IPS DF 4.7 (cell line): Measurements from ENCODE around the gene CCNC.
"Not testable (repeated sequence)": the region's sequence is repeated elsewhere in the genome, so short reads cannot be mapped to it uniquely, and the experiment has no call there.

Experiments used
- DNase-seq: peaks from one replicate; pipeline ENCODE4 v3.0.0-alpha.2; 2013; ENCODE audit warnings: low spot score; ENCODE audit errors: extremely low read depth

The CCNC gene

DNA sequence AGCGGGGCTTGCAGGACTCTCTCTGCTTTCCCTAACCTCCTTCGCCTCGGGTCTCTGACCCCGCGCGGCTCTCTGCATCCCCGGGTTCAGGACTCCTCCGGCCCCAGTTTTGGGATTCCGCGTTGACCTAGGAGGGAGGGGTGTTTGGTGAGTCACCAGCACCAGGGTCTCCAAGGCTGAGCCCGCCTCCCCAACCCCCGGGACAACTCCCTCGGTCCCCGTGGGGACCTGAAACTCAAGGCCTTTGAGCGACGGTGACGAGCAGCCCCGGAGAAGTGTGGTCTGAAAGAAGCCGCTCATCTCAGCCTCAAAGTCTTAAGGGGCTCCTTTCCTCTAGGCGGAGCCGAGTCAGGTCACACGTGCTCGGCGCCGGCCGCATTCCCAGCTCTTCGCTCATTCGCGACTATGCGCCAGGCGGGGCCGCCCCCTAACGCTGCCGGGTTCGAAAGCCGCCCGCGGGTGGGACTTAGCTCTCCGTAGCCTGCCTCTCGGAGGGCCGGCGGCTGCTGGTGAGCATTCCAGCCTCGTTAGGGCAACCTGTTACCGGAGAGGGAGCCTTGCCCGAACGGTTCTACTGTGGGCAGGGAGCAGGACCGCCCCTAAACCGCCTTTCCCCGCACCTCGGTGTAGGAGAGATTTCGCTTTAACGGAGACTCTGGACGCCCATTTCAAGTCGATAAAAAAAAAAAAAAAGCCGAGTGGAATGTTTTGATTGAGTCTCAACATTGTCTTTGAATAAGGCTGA is 35.1 kb upstream of the CCNC start:
- DNase-seq = no peak

DNA sequence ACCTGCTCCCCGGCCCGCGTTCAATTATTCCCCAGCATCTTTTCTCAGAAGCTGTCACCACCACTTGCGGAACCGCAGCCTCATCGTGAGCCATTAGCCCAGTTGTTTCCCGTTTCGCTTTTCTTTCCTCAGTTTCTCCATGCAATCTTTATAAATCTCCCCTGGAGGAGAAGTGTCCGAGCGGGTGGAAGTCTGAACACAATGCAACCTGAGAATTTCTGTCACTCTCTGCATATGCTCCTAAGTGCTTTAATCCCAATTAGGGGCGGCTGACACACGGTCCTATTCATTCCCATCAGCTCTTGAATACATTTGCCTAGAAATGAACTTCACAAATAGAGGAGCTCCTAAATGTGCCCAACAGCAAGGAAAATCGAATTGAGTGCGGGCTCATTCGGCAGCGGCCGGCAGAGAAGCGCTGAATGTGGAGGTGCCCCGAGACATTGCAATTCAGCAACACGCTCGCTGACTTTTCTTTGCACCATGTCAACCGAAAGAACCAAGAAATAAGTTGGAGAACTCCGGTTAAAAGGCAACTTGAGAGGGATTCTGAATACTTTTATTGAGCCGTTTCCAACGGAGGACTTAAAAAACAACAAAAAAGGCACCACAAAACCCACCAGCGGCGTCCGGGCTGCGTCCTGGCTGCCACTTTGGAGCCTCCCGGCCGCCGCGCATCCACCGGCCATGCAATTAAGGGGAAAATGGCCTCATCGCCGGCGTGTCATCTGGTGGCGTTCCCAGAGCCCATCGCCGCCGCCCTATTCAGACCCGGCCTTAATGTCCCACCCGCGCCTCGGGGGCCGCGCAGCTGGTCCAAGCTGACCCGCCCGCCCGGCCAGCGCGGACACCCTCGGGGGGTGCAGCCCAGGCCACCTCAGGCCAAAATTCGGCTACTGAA is 34.3 kb upstream of the CCNC start:
- no peak for DNase-seq

DNA sequence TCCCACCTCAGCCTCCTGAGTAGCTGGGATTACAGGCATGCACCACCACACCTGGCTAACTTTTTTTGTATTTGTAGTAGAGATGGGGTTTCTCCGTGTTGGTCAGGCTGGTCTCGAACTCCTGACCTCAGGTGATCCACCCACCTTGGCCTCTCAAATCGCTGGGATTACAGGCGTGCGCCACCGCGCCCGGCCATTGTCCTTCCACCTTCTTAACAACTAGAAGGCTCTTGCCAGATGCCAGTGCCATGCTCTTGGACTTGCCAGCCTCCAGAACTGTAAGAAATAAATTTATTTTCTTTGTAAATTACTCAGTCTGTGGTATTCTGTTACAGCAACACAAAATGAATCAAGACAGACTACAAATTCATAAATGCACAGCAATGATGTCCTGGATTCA is 26.2 kb upstream of the CCNC start:
- DNase-seq = not testable (repeated sequence)

DNA sequence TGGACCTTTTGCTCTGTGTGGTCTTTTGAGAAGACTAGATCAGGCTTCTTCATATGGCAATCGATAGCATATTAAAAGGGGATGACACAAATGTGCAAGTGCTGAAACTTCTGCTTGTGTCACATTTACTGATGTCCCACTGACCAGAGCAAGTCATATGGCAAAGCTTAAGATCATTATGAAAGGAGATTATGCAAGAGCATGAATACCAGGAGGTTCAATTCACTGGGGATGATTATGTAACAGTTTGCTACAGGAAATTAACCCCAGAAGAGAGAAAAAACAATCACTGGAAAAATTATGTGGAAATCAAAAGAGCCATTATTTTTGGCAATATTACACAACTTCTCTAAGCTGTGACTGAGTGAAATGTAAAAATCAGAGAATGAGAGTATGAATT is 24.4 kb upstream of the CCNC start:
- DNase-seq = no peak

DNA sequence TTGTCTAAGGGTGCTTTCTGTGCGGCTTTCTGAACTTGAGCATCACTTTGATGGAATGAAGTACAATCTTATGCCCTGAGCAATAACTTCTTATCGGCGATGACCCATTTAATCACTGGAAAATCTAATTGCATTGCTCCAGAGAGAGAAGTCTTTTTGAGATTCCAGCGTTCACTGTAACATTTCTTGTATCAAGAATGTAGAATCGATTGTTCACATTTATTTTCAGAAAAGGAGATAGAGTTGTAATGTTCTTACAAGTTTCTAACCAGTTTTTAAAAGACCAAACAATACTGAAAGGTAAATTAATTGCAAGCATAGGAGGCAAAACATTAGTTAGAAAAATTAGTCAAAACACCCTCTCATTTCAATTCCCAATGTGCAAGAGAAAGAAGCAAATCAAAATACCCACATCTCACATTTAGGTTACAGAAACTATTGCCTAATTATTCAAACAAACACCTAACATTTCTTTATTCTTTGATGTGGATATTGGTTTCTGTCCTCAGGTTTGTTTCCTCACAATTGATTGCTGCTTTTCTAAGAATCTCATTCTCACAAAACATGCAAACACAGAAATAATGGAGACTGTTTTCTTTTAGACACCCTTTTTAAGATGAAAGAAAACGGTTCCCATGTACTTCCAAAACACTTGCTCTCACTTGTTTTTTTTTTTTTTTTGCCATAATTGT is 23.4 kb upstream of the CCNC start:
- DNase-seq = no peak

DNA sequence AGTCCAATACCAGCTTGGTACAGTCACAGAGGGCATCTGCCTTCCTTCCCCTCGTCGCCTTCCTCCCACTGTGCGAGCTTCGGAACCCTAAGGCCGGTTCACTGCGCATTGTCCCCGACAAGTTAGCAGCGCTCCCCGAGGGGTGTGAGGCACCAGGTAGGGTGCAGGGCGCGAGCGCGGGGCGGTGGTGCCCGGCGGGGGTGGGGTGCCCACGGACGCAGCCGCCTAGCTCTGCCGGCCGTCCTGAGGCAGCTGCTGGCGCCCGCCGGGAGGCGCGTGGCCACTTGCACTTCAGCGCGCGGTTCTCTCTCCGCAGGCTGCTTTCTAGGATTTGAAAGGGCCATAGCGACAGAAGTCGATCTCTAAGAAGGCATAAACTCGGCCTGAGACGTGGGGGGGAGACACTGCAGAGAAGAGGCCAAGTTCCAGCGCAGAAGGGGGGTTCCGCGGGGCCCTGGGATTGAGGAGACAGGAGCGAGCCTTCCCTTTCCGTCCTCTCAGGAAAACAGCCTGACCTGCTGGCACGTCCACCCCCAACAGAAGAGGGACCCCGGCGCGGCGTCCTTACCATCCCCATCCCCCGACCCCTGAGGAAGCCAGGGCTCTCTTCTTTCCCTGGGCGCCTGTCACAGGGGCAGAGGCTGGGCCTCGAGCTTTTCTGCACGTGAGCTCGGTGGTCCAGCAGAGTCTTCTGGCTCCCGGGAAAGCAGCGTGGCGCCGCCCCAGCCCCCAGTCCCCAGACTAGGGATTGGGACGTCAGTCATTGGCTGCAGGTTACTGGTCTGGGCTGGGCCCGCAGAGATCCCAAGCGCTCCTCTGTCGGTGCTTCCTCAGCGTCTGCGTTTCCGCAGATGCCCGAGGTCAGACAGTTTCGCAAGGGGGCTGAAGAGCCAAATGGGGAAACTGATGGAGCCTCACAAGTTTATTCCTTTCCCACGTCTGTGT is 22.5 kb upstream of the CCNC start:
- DNase-seq = no peak

DNA sequence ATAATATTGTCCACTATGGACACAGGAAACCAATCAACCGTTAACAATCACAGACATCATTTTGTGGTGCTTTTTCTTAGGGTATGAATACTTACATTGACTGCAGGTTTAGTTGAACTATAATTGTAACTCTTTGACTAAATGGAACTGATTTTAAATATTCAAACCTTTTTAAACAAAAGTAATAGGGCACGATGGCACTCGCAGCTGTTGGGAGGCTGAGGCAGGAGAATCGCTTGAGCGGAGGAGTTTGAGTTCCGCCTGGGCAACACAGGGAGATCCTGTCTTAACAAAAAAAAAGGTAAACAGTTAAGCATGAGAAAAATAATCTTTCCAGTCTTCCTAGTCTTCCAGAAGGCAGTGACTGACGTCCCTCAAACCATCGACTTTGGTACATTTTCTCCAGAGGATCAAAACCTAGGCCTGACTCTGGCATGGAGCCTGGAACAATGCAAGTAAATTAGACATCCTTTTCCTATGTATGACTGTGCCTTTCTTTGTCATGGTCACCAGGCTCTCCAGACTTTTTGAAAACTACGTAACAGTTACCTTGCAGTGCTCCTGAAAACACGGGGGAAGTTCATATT is 21.5 kb upstream of the CCNC start:
- no peak for DNase-seq

DNA sequence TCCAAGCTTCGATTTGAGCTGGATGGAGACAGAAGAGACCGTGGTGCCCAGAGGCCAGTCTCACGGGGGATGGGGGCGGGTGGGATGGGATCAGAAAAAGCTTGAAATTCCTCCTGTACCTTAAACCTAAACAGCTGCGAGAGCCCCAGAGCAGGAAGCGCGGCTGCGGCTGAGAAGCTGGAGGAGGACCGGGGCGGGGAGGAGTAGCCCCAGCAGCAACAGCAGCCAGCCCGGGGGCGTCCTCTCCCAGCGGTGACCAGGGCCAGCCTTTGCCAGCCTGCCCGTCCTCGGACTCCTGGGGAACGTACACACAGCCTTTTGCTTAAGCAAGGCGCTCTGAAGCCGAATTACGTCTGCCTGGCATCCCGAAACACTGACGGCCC is 20.8 kb upstream of the CCNC start:
- no peak for DNase-seq

DNA sequence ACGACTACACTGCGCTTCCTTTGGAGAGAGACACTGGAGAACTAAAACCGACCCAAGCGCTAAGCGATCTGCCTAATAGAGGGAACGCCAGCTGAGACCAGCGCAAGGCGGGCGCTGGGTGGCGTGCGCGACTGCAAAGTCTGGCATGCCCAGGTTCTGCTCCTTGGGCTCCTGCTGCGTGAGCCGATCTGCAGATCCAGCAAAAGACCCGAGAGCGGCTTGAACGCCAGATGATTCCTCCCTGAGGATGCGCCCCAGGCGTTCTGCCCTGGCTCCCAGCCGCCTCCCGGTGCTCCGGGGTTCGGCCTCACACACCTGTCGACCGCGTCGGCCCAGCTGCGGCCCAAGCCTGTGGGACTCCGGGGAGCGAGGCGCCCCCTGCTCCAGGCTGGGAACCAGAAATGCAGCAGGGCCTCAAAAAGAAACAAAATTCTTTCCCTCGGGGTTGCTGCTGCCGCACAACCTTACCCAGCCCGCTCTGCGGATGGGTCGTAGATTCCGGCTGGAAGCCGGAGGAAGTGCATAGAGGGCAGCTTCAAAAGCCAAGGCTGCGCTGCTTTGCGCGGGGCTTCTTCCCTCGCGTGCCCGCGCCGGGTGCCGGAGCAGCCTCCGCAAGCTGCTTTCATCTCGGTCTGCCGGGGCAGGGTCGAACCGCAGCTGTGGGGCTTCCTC is 20.3 kb upstream of the CCNC start:
- no peak for DNase-seq

DNA sequence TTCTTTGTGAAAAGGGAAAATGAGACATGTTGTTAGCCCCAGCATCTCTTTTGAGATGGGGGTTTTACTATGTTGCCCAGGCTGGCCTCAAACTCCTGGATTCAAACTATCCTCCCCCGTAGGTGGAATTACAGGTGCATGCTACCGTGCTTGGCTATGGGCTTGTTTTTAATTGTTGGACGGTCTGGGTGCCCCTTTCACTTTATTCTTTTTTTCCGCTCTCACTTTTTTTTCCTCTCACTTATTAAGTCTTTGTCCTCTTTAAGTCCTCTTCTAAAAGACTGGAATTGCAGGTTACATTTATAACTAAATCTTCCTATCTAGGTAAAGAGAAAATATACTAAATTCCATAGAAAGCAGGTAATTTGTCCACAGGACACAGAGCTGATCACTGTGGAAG is 19.3 kb upstream of the CCNC start:
- DNase-seq = no peak

DNA sequence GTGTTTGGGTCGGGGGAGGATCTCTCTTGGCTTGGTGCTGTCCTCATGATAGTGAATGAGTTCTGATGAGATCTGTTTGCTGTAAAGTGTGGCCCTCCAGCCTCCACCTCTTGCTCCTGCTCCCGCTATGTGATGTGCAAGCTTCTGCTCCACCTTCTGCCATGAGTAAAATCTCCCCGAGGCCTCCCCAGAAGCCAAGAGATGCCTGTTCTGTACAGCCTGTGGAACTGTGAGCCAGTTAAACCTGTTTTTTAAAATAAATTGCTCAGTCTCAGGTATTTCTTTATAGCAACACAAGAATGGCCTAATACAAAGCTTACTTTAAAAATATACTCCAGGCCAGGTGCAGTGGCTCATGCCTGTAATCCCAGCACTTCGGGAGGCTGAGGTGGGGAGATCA is 11.3 kb upstream of the CCNC start:
- DNase-seq = no peak

DNA sequence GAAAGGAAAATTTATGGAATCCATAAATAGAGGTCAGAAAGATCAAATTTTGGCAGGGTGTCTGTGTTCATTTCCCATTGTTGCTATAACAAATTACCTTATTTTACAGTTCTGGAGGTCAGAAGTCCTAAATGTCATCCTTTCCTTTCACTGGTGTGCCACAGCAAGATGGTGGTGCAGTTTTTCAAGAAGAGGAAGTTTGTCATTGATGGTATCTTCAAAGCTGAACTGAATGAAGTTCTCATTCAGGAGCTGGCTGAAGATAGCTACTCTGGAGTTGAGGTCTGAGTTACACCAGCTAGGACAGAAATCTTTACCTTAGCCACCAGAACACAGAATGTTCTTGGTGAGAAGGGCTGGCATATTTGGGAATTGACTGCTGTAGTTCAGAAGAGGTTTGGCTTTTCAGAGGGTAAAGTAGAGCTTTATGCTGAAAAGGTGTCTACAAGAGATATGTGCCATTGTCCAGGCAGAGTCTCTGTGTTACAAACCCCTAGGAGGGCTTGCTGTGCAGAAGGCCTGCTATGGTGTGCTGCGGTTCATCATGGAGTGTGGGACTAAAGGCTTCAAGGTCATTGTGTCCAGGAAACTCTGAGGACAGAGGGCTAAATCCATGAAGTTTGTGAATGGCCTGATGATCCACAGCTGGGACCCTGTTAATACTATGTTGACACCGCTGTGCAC is 7.2 kb upstream of the CCNC start:
- no peak for DNase-seq

DNA sequence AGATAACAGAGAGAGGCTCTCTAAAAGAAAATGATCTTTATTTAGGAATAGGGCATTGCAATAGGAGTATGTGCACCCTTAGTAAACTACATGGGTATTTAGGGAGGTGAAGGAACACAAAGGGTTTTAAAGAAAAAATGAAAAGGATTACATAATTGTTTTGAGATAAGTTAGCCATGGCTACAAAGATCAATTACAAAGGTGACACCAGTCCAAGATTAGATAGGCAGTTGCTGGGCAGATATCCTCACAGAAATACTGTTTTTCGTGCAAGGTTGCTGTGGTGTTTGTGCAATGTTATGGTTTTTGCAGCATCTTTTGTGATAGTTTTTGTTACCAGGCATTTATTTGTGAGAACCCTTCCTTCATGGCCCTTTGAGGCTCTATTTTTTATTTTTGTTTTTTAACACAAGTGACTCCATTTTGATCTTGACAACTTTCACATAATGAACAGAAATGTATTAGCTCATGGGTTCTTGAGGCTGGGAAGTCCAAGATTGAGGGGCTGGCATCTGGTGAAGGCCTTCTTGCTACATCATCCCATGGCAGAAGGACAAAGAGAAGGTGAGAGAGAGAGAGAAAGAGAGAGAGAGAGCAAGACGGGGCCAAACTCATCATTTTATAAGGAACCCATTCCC is 5.6 kb upstream of the CCNC start:
- no peak for DNase-seq

DNA sequence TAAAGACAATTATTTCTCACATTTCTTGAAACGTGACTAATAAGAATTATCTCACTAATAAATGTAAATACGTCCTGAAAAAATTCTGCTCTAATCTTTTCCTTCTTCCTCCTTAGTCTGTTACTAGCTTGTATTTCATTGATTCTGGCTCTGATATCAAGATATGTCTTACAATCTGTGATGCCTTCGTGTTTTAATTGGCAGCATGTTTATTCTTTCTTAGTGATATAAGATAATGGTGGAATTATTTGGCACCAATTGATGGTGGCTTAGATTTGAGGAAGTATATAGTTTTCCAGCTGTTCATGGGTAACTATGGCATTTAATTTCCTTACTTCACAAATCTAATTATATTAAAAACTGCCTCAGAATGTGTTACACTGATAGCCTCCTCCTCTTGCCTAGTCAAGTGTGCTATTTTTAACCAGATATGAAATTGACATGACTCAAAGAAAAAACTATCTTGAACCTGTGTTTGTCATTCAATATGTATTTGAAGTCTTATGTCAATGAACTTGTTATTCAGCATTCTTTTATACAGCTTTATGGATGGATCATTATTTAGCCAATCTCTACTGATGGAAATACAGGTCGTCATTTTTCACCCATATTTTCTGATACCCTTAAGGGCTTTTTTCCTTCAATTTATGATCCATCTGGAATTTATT is 5.3 kb downstream of the CCNC start:
- DNase-seq = no peak

DNA sequence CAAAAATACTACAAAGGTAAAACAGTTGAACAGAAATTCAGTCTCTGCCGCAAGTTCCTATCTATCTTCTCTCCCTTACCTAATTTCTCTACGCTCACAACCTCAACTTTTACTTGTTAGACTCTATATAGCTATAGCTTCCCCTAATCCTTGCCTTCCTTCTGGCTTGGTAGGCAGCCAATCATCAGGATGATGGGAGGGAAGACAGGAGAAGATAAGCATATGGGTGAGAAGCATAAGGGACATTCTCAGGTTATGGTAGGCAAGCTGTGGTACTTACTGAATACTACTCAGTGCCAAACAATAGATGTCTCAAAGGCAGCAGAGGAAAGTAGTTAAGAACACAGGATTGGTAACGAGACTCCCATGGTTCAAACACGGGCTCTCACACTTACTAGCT is 7.8 kb downstream of the CCNC start:
- DNase-seq = no peak

DNA sequence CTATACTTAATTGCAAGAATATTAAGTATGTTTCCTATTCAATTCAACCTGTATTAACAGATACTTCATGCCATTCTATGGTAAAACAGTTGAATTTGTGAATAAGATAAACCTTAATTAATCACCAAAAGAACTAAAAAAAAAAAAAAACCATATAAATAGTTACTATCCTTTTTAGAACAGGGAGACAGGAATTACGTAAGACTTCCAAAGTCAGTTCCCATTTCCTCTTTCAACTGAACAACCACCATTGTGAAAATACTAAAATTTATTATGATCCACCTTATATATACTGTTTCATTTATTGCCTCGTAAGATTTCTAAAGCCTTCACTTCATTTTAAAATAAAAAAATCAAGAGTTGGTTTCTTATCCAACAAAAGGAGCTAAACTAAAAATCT is 9.4 kb downstream of the CCNC start:
- DNase-seq = no peak

DNA sequence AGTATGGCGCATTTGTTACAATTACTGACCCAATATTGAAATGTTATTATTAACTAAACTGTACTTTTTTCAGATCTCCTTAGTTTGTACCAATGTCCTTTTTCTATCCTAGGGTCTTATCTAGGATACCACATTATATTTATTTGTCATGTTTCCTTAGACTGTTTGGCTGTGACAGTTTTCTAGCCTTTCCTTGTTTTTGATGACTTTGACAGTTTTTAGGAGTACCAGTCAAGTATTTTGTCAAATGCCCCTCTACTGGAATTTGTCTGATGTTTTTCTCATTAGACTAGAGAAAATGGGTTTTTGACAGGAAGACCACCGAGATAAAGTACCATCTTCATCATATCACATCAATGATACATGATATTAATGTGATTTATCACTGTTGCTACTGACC is 14.6 kb downstream of the CCNC start:
- no peak for DNase-seq

DNA sequence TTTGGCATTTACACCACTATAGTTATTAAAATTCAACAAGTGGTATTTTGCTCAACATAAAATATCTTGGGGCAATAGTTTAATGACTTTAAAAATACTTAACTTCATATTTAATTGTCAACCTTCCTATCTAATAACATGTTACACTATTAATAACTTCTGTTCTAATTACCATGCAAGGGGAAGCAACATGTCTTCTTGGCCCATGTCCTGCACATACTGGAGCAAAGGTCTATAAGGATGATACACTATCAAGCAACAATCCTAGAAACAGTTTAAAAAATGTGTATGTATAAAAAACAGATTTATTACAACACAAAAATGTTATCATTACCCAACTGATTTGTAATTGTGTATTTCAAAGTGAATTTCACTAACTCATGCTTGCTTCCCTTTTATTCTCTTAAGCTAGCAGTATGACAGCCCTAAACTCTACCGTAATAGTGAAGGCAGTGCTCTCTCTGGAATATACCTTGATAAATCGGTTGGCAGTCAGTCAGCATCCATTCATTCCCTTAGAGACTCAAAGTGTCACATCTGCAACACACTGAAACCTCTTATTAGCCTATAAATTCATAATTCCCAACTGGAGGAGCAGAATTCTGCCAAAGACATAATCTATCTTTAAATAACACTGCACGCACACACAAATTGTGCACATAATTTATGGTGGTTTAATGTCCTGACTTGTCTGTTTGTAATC is 18.3 kb downstream of the CCNC start:
- DNase-seq = no peak
